HG03520 (cell line): ENCODE measurements around the gene LGALS12.
"Not testable (repeated sequence)": the region's sequence is repeated elsewhere in the genome, so short reads cannot be mapped to it uniquely, and the experiment has no call there.

ENCODE experiments used
- ATAC-seq: cut with Tn5 transposase; IDR thresholded peaks from one replicate; pipeline ENCODE4 v1.9.1; 2021; ENCODE audit warnings: mild to moderate bottlenecking, moderate library complexity; ENCODE audit not compliant: unreplicated experiment

The LGALS12 gene

GRCh38 chr11:63532799-63533475 lies 27.1 kb downstream of the LGALS12 start:
- ATAC-seq = no peak

GRCh38 chr11:63534076-63534475 lies 28.2 kb downstream of the LGALS12 start:
- ATAC-seq = no peak

DNA sequence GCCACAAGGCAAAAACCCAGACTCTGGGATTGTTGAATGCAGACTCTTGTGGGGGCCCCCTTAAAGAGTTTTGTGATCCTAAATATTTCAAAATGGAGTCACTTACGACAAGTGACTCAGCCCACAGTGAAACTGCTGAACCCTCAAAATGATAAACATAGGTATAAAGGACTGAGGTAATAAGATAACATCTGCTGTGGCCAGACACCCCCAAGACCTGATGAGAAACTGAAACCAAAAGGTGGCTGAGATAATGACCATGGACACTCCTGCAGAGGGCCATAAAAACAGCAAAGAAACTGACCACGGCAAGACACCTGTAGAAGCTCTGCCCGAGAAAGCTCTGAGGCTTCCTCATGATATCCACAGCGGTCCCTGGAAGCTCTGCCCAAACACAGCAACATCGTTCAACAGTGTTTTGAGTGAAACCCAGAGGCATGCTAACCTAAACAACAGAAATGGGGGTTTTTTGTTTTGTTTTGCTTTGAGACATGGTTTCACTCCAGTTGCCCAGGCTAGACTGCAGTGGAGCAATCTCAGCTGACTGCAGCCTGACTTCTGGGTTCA lies 29.1 kb downstream of the LGALS12 start:
- peak; percentile 48 for ATAC-seq

DNA sequence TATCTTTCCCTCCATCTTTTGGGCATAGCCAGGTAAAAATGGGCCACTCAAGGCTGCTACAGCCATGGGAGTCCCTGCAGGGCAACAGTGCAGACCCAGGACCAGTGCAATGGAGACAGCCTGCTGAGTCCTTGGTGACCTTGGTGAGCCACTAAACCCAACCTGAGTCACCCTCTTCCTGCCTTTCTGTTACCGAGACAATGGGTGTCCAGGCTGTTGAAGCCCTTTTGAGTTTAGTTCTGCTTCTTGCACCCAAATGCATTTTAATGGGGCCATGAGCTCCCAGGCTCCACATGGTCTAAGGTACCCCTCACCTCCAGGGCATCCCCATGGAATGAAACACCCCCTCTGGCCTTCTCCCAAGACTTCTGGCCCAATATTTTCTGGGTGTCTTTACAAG lies 29.9 kb downstream of the LGALS12 start:
- no peak for ATAC-seq

- ATAC-seq = no peak
These were observed 30.9 kb downstream of the LGALS12 start, which contains the start of gene PLAAT4 for GRCh38 chr11:63536669-63537292. Gene PLAAT4 (plus strand): TSS chr11:63536808. CDS start chr11:63536869, 61 bp downstream.

GRCh38 chr11:63537293-63538101 lies 31.6 kb downstream of the LGALS12 start:
- ATAC-seq = no peak

GRCh38 chr11:63542506-63542905 lies 36.6 kb downstream of the LGALS12 start:
- ATAC-seq = not testable (repeated sequence)

- no peak for ATAC-seq
These were observed 37.8 kb downstream of the LGALS12 start for GRCh38 chr11:63543711-63544110.

GRCh38 chr11:63547061-63547460 lies 41.2 kb downstream of the LGALS12 start:
- ATAC-seq = no peak

DNA sequence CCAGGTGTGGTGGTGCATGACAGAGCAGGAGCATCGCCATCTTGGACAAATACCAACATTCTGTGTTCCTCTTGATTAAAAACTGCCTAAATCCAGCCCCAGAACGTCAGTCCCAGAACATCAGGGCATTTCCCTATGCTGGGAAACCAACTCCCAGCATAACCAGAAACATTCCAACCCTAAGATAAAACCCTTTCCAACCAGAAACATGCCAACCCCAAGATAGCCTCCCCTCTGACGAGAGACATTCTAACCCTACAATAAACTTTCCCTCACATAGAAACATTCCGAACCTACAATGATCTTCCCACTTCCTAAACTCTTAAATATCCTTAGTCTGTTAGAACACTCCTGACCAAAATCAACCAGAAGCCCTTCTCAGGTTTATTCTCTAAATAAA lies 42.3 kb downstream of the LGALS12 start:
- ATAC-seq = no peak

DNA sequence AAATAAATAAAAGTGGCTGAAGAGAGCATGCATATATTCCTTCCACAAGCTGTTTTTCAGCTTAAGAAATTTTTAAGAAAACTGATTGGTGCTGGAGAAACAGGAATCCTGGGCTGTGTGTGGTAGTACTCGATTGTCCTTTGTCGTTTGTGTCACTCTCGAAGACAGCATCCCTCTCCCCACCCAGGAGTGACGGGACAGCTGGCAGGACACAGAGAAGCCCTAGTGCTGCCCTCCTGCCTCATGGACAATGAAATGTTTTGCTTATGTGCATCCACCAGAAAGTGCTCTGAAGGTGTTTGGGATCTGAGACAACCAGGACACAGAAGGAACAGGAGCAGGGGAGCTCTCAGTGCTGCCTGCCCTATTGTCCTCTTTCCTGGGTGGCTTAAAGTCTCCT lies 43.5 kb downstream of the LGALS12 start:
- ATAC-seq = no peak

GRCh38 chr11:63550156-63550700 lies 44.3 kb downstream of the LGALS12 start:
- ATAC-seq = not testable (repeated sequence)

DNA sequence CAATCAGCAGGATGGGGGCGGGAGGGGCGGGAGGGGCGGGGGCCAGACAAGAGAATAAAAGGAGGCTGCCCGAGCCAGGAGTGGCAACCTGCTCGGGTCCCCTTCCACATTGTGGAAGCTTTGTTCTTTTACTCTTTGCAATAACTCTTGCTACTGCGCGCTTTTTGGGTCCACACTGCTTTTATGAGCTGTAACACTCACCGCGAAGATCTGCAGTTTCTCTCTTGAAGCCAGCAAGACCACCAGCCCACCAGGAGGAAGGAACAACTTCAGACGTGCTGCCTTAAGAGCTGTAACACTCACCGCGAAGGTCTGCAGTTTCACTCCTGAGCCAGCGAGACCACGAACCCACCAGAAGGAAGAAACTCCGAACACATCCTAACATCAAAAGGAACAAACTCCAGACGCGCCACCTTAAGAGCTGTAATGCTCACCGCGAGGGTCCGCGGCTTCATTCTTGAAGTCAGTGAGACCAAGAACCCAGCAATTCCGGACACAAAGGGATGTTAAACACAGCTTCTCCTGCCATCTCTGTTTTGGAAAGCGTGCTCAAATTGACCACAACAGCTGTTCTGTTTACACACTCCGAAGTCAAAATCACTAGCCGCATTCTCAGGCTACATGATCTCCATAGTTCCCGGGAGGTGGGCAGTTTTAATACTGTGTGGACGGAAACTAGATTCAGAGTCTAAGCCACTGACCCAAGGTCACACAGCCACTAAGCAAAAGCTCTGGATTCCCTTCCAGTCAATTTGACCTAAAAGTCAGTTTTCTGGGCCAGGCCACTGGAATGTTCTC lies 45.4 kb downstream of the LGALS12 start:
- ATAC-seq = no peak

GRCh38 chr11:63551889-63552266 lies 46.0 kb downstream of the LGALS12 start:
- no peak for ATAC-seq

- no peak for ATAC-seq
These were observed 47.0 kb downstream of the LGALS12 start for GRCh38 chr11:63552921-63553320.

- peak; percentile 67 for ATAC-seq
These were observed 47.9 kb downstream of the LGALS12 start for GRCh38 chr11:63553759-63554158.

GRCh38 chr11:63554877-63555223 lies 49.0 kb downstream of the LGALS12 start:
- no peak for ATAC-seq

- no peak for ATAC-seq
These were observed 50.6 kb downstream of the LGALS12 start for GRCh38 chr11:63556404-63557013.

GRCh38 chr11:63557570-63557969 lies 51.7 kb downstream of the LGALS12 start:
- no peak for ATAC-seq
